HG03175 (cell line): ENCODE measurements around the gene EFEMP2.

ENCODE experiments used
- ATAC-seq: cut with Tn5 transposase; IDR thresholded peaks from one replicate; pipeline ENCODE4 v1.9.1; 2021; ENCODE audit warnings: mild to moderate bottlenecking, moderate library complexity; ENCODE audit not compliant: unreplicated experiment

Gene EFEMP2

DNA sequence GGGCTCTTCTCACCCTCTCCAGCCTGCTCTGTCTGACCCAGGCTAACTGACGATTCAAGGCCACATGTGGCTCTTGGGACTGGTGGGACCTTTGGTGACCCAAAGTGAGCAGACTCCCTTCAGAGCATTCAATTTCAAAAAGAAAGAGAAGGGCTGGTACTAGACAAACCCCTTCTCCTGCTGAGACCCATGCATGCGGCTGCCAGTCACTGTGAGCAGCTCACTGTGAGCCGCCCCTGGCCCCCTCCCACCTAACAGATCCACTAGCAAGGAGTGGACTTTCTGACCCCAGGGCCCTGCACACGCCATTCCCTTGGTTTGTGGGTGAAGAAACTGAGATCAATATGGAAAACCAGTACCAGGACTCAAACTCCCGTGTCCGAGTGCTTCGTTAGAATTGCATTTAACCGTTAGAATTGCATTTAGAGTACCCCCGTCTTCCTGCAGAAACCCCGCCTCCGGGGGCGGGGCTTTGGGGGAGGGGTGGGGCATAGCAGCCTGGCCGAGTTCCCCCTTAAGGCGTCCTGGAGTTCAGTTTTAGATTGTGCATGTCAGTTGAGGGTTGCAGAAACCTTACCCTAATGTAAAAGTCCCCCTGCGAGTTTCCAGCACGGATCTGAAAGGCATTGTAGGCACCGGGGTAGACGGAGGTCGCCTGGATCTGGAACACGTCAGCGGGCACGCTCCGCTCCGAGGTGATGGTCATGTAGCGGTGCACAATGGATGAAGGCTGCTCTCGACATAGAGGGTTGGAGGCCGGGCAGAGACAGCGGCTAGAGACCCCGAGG lies 5.1 kb downstream of the EFEMP2 start:
- ATAC-seq, result no peak

DNA sequence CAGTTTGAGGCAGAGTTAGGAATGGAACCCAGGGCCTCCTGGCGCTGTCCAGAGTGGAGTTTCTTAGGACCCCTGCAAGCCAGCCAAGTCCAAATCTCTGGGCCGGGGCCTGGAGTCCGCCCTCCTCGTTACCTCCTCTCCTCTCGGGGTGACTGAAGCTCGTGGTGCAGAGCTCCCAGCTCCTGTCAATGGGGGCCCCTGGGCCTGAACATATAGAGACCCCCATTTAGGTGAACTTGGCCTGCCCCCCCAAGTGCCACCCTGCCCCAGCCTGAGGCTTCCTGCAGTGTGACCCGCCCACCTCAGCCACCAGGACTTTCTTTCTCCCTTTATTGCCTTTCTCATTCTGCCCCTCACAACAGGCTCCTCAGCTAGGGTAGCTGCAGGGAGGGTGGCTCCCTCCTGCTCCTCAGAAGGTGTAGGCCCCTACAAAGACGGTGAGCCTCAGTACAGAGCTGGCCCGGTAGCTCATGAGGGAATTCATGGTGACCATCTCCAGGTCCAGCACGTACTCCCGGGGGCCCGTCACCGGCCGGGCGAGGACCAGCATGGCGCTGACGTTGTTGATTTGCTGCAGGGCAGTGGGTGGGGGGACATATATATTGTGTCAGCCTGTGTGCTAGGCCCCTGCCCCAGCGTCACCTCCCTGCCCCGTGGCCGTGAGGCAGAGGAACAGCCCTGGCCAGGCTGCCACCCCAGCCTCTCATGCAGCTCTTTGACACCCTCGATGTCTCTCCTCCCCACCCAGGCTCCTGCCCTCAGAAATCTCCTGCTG lies 5.9 kb downstream of the EFEMP2 start:
- no peak for ATAC-seq

DNA sequence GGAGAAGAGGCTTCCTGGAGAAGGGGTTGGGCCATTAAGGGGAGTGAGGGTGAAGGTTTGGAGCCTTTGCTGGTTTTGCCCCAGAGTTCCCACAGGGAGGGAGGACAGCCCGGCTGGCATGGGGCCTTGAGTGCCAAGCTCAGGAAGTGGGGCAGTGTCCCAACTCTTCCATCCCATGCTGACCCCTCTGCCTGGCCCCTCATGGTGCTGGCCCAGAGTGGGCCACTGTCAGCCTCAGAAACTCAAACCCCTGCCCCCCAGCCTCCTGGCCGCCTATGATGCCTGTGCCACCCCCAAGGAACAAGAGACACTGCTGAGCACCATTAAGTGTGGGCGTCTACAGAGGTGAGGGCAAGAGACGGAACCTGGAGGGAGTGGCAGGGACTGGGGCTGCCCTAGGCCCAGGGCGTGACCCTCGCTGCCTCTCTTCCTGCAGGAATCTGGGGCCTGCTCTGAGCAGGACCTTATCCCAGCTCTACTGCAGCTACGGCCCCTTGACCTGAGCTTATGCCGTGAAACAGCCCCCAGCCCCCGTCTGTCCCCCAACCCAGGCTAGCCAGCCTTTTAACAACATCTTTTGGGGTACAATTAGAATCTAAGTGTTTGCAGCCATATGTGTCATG lies 6.9 kb downstream of the EFEMP2 start:
- ATAC-seq, result no peak

DNA sequence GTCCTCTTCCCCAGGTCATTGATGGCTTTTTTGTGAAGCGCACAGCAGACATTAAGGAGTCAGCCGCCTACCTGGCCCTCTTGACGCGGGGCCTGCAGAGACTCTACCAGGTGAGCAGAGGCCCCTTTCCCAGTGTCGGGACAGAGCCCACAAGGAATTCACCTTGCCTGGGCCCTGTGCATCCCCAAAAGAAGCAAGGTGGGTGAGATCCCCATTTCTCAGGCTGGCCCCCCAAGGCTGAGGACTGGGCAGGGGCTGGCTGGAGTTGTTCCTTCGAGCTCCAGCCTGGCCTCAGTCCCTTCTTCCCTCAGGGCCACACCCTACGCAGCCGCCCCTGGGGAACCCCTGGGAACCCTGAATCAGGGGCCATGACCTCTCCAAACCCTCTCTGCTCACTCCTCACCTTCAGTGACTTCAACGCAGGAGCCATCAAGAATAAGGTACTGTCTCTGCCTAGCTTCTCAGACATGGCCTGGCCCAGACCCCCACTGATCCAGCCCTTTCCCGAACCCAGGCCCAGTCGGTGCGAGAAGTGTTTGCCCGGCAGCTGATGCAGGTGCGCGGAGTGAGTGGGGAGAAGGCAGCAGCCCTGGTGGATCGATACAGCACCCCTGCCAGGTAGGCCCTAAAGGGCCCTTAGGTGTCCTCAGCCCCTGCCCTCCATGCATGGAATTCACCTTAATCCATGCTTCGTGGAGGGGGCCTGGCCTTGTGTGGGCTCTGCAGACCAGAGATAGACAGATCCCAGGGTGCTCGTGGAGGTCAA lies 7.7 kb downstream of the EFEMP2 start:
- no peak for ATAC-seq

DNA sequence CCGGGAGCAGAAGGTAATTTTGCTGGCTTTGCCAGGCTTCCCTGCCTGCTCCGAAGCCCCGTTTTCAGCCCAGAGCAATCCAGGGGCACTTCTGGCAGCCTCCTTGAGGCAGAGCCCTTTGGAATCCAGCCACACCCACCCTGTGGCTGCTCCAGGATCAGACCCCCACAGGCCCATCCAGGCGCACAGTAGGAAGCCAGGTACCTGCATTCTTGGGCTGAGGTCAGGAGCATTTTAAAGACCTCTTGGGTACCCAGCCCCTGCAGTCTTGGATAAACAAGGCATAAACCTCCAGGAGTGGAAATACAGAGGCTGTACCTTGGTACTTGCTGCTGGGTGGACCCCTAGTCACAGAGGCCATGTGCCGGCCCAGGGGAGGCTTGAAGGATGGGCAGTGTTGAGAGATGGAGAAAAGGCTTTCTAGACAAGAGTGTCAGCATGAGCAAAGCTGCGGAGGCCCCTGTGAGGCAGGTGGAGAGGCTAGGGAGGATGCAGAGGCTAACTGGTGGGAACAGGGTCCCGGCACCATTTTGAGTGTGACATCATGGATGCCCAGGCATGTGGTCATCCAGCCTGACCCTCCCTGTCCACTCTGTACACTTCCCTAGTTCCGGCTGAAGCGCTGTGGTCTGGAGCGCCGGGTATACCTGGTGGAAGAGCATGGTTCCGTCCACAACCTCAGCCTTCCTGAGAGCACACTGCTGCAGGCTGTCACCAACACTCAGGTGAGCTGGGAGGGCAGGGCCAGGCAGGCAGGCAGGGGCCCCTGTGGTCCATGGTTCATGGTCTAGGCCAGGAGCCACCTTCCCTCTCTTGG lies 8.5 kb downstream of the EFEMP2 start:
- ATAC-seq, result no peak

DNA sequence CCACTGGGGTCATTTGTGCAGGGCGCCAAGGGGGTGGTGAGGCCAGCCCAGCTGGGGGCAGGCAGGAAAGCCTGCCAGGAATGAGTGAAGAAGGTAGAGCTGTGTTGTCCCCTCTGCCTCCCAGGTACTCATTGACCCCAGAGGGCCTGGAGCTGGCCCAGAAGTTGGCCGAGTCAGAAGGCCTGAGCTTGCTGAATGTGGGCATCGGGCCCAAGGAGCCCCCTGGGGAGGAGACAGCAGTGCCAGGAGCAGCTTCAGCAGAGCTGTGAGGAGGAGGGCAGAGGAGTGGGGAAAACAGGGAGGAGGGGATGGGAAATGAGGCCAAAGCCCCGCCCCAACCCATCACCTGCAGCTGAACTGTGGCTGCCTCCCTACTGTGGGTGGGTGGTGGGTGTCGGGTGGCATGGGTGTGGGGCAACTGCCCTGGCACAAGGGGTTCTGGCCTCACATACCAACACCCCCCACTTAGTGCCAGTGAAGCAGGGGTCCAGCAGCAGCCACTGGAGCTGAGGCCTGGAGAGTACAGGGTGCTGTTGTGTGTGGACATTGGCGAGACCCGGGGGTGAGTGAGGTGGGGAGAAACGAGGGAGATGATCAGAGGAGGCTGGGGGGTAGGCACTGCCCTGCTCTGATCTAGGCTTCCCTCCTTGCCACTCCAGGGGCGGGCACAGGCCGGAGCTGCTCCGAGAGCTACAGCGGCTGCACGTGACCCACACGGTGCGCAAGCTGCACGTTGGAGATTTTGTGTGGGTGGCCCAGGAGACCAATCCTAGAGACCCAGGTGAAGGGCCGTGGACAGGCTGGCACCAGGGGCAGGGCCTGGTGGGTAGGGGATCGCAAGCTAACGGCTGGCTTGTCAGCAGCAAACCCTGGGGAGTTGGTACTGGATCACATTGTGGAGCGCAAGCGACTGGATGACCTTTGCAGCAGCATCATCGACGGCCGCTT lies 9.4 kb downstream of the EFEMP2 start:
- no peak for ATAC-seq

DNA sequence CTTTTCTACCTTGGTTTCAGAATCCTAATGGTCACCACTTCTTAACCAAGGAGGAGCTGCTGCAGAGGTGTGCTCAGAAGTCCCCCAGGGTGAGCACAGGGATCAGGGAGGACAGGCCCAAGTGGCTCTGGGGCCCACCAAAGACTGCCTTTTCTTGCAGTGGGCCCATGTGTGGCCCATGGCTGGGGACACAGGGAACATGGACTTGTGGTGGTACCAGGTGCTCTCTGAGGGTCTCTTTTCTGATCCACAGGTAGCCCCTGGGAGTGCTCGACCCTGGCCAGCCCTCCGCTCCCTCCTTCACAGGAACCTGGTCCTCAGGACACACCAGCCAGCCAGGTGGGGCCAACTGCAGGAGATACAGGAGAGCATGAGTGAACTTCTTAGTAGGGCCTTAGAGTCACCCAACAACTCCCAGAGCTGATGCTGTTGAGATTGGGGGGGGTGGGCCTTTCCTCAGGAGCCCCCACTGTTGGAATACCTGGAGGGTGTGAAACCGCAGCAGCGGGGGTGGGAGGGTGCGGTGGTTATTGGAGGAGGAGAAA lies 10.3 kb downstream of the EFEMP2 start:
- no peak for ATAC-seq

DNA sequence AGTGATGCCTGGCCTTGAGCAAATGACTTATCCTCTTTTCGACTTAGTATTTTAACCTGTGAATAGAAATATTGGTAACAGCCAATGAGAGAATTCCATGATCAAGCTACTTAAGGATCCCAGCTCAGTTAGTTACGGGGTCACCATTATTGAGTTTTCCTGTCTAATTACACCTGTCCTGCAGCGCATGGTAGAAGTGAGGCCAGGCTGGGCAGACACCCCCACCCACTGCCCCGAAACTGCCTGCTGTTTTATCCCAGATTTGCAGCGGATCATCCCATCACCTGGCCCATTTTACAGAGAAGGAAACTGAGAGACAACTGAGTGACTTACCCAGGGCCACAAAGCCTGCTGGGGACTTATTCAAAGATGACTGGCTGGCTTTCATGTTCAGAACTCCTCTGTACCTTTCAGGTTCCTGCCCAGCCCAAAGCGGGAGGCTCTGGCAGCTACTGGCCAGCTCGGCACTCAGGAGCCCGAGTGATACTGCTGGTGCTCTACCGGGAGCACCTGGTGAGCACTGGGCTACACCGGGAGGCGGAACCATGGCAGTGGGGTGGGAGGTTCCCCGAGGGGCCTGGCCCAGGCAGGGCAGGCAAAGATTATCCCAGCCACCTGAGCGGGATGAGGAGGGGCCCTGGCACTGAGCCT lies 10.9 kb downstream of the EFEMP2 start:
- no peak for ATAC-seq

DNA sequence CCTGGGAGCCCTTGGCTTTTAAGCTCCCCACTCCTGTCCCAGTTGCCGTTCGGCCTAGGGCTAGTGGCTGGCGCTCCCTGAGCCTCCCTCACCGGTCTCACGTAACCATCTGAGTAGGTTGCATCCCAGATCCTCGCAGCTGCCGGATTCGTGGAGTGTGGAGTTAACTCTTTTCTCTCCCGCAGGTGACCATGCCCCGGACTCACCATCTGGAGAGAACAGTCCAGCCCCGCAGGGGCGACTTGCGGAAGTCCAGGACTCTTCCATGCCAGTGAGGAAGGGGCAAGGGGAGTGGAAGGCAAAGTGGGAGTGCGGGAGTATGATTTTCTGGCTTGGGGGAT lies 11.5 kb downstream of the EFEMP2 start:
- ATAC-seq, result no peak

DNA sequence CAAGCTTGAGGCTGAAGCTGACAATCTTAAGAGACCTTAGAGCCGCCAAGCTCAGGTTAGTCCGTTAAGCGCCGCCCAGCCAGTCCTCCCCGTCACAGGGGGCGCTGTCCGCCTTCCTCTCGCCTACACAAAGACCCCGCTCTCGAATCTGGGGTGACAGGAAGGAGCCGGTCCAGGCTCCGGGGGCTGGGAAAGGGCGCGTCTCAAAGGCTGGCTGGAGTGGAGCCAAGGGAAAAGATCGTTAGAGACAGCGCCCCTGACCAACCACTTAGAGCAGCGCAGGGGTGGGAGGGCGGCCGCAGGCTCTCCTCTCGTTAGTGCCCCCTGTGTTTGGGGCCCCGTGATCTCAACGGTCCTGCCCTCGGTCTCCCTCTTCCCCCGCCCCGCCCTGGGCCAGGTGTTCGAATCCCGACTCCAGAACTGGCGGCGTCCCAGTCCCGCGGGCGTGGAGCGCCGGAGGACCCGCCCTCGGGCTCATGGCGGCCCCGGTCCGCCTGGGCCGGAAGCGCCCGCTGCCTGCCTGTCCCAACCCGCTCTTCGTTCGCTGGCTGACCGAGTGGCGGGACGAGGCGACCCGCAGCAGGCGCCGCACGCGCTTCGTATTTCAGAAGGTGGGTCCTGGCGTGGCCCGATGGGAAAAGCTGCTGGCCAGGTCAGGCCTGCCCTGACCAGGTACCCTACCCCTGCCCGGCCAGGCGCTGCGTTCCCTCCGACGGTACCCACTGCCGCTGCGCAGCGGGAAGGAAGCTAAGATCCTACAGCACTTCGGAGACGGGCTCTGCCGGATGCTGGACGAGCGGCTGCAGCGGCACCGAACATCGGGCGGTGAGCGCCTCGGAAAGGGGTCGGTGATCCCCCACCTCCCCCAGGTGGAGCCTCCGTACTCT lies 12.1 kb downstream of the EFEMP2 start, which contains the start of gene MUS81:
TSS of gene MUS81 (plus strand) at position 156 of the 887 bp plus-strand sequence. CDS start at position 477, 321 bp downstream.
- peak; percentile 36 for ATAC-seq

DNA sequence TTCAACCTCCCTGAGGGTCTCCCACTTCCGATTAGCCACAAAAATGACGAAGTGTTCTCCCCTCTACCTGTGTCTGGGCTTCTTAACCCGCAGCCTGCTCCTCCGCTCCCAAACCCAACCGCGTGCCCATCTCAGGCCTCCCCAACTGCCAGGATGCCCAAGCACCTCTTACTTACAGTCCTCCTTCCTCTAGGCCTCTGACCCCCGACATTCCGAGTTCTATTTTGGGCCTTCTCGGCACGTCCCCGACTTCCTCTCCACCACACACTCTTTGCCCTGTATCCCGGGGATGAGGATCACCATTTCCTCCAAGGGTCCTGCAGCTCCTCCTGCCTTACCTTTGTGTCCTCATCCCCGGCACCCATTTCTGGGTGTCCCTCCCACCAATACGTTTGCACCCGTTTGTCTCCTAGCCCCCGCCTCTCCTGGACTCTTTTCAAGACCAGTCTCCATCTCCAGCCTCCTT lies 12.8 kb downstream of the EFEMP2 start:
- no peak for ATAC-seq

DNA sequence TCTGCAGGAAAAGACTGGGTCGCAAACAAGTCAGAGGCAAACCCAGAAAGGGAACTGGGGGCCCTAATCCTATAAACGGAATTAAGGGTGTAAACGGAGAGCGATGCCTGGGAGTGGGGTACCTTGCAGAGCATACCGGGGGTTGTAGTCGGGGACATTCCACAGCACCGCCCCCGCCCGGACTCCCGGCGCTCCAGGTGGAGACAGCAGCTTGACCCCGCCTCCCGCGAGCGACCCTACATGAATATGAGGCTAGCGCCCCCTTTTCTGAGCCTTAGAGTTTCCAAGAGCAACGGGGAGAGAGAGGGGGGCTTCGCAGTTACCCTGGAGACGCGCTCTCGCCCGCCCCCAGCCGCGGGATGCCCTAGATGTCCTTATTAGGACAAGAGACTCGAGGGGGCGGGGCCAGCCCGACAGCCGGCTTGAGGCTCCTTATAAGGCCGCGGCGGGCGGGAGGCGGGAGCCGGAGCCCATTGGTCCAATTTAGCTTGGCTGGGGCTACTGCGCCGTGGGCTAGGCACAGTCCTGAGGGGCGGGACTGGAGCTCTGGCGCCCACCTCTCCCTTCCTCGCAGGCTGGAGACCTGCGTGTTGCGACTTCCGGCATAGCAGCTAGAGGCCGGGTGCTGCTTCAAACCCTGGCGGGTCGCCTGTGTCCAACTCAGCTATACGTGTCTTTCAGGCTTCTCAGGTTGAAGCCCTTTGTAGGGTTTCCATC lies 13.3 kb downstream of the EFEMP2 start:
- peak; percentile 54 for ATAC-seq

DNA sequence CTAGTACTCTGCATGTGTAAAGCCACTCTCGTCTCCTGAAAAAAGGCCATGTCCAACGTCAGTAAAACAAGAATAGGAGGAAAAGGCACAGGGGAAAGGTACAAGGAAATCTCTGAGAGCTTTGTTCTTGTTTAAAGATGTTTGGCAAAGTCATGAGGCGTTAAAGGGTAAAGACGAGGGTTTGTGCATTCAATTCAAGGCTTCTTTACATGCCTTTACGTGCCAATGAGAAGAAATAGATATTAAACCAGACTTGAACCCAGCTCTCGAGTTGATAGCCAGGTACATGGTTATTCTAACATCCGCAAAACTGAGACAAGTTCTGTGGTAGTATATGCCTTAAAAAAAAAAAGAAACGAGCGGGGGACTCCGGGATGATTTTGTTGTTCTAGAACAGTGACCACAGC lies 13.9 kb downstream of the EFEMP2 start:
- ATAC-seq, result no peak

DNA sequence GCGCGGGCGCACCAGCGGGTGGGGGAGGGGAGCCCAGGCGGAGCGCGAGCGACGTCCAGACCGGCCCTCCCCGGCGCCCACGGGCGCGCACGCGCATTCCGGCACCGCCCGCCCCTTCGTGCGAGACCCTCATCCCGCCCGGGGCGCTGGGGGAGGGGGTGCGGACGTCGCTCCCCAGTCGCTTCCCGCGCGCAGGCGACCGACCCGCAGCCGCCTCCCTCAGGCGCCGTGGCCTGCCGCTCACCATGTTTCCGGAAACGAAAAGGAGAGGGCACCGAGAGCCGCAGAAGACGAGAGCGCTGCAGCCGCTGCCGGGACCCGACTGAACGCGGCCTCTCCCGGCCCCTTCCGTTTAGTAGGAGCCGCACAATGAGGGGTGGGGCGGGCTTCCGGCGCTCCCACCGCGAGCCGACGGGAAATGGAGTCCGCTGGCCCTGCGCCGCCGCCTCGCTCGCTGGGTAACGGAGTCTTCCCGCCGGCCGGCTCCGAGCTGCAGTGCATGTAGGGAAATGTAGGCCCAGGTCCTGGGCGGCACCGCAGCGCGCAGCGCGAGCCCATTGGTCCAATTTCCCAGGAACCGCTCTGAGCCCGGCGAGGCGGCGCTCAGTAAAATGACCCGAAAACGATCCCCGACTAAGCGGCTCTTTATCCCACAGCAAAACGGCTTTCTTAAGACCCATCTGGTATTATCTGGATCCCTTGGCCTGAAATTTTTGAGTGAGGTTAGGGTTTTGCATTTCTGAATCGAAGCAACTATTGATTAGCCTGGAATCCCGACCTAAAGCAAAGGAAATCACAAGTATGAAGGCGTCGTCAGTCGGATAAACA lies 14.5 kb downstream of the EFEMP2 start, which contains the start of gene CFL1:
TSS of gene CFL1 (minus strand) at position 328 of the 828 bp plus-strand sequence. CDS start at position 247, 81 bp downstream.
- peak; percentile 44 for ATAC-seq

DNA sequence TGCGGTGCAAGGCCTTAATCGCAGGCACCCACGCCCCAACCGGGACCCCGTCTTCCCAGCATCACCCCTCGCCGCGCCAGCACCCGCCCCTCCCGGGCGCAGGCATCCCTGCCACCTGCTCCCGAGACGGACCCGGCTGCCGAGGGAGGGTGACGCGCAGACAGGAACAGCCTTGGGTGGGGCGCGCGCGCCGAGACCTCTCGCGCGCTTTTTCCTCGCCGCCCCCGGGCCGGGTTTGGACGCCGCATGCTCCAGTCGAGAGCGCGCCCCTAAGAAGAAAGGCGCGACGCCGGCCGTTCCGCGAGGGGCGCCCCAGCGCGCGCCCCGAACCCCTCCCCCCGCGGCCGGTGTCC lies 15.1 kb downstream of the EFEMP2 start:
- no peak for ATAC-seq
